HepG2 (cell line): ENCODE results near the gene FPGS. TPM values are rescaled to one million over a fixed set of nuclear protein-coding genes. Genes with fewer than 3 reads are reported as not detected.

Source experiments
- ARNT2 ChIP-seq: sonication (generic); formaldehyde crosslinking; IDR thresholded peaks from 2 replicates; pipeline ENCODE4 v1.8.0; 2022; ENCODE audit warnings: mild to moderate bottlenecking, low read depth, missing genetic modification reagents, moderate library complexity
- ATM ChIP-seq: fragments of 450-650 bp; IDR thresholded peaks from 2 replicates; pipeline ENCODE4 v1.7.1; 2017; ENCODE audit warnings: mild to moderate bottlenecking, borderline replicate concordance
- BCL6 ChIP-seq: IDR thresholded peaks from 2 replicates; pipeline ENCODE4 v1.6.1; 2016; ENCODE audit warnings: missing genetic modification reagents, missing compliant biosample characterization
- ERF ChIP-seq: IDR thresholded peaks from 2 replicates; pipeline ENCODE4 v1.6.1; 2018; ENCODE audit warnings: missing biosample characterization, missing genetic modification reagents
- HNRNPUL1 ChIP-seq: fragments of 200-400 bp; formaldehyde crosslinking; IDR thresholded peaks from 2 replicates; pipeline ENCODE4 v1.6.1; 2017; ENCODE audit warnings: low read depth, mild to moderate bottlenecking, low read length, moderate library complexity
- NPAS2 ChIP-seq: sonication (generic); formaldehyde crosslinking; IDR thresholded peaks from 2 replicates; pipeline ENCODE4 v1.8.0; 2022; ENCODE audit warnings: mild to moderate bottlenecking, missing genetic modification reagents, borderline replicate concordance
- XRCC5 ChIP-seq: fragments of 200-400 bp; formaldehyde crosslinking; optimal IDR thresholded peaks from 2 replicates; pipeline ENCODE3; 2017; ENCODE audit warnings: mild to moderate bottlenecking, low read length
- YEATS2 ChIP-seq: sonication (generic); formaldehyde crosslinking; IDR thresholded peaks from 2 replicates; pipeline ENCODE4 v1.4.0; 2020; ENCODE audit warnings: missing genetic modification reagents, borderline replicate concordance
- ZNF138 ChIP-seq: sonication (generic); formaldehyde crosslinking; IDR thresholded peaks from 2 replicates; pipeline ENCODE4 v1.5.0; 2020; ENCODE audit warnings: mild to moderate bottlenecking, low read depth, missing genetic modification reagents
- ZNF274 ChIP-seq: sonication (generic); formaldehyde crosslinking; IDR thresholded peaks from 2 replicates; pipeline ENCODE4 v1.5.1; 2020; ENCODE audit warnings: mild to moderate bottlenecking, missing genetic modification reagents
- ZNF331 ChIP-seq: sonication (generic); formaldehyde crosslinking; IDR thresholded peaks from 2 replicates; pipeline ENCODE4 v1.4.0; 2020; ENCODE audit warnings: missing genetic modification reagents
- ZNF34 ChIP-seq: sonication (generic); formaldehyde crosslinking; IDR thresholded peaks from 2 replicates; pipeline ENCODE4 v1.4.0; 2020; ENCODE audit warnings: mild to moderate bottlenecking, missing genetic modification reagents, borderline replicate concordance
- ZNF569 ChIP-seq: sonication (generic); formaldehyde crosslinking; IDR thresholded peaks from 2 replicates; pipeline ENCODE4 v1.5.0; 2020; ENCODE audit warnings: mild to moderate bottlenecking, missing genetic modification reagents, moderate library complexity, borderline replicate concordance
- polyA plus RNA-seq, 8 experiments: library from polyadenylated mRNA; depleted of rRNA in 3 of 8; stranded (reverse) in 7 of 8; unstranded in 1 of 8; fragments of >200 nt; fragmentation: Illumina TruSeq in 4 of 8; extraction: Trizol in 4 of 8; gene quantifications; 2 replicates each; pipeline versions ENCODE4 v1.2.1 to v1.2.3, GENCODE V29; 2011 to 2016; ENCODE audit warnings: low read depth in 4 of 8, missing spikeins in 1 of 8, mixed read lengths in 1 of 8; ENCODE audit not compliant: insufficient read depth in 1 of 8
- total RNA-seq, 5 experiments: library from RNA; depleted of rRNA; stranded (reverse); fragments of >200 nt; fragmentation: Illumina TruSeq; extraction: Trizol; gene quantifications; 2 replicates each; pipeline ENCODE4 v1.2.3, GENCODE V29; 2016; ENCODE audit warnings: low read depth in 1 of 5
- TF ChIP-seq, protein P1 (sequence below): sonication (generic); formaldehyde crosslinking; IDR thresholded peaks from 2 replicates; pipeline ENCODE4 v1.5.1; 2020; ENCODE audit warnings: mild to moderate bottlenecking, missing genetic modification reagents
- TF ChIP-seq, protein P2 (sequence below): sonication (generic); formaldehyde crosslinking; IDR thresholded peaks from 2 replicates; pipeline ENCODE4 v1.4.0; 2020; ENCODE audit warnings: missing genetic modification reagents, mild to moderate bottlenecking, borderline replicate concordance
- TF ChIP-seq, protein P3 (sequence below): IDR thresholded peaks from 2 replicates; pipeline ENCODE4 v1.6.1; 2018; ENCODE audit warnings: missing genetic modification reagents
- TF ChIP-seq, protein P4 (sequence below): conservative IDR thresholded peaks from 2 replicates; pipeline ENCODE4 v1.6.1; 2018; ENCODE audit warnings: missing genetic modification reagents
- TF ChIP-seq, protein P5 (sequence below): IDR thresholded peaks from 2 replicates; pipeline ENCODE4 v1.6.1; 2016; ENCODE audit warnings: low read depth, control low read depth

FPGS gene
- total and polyA plus RNA-seq, 2 of the 13 experiments (the other 11 are each of a cell fraction or from before 2014, with no cell fraction given), result 35.6 to 36.8 TPM

DNA sequence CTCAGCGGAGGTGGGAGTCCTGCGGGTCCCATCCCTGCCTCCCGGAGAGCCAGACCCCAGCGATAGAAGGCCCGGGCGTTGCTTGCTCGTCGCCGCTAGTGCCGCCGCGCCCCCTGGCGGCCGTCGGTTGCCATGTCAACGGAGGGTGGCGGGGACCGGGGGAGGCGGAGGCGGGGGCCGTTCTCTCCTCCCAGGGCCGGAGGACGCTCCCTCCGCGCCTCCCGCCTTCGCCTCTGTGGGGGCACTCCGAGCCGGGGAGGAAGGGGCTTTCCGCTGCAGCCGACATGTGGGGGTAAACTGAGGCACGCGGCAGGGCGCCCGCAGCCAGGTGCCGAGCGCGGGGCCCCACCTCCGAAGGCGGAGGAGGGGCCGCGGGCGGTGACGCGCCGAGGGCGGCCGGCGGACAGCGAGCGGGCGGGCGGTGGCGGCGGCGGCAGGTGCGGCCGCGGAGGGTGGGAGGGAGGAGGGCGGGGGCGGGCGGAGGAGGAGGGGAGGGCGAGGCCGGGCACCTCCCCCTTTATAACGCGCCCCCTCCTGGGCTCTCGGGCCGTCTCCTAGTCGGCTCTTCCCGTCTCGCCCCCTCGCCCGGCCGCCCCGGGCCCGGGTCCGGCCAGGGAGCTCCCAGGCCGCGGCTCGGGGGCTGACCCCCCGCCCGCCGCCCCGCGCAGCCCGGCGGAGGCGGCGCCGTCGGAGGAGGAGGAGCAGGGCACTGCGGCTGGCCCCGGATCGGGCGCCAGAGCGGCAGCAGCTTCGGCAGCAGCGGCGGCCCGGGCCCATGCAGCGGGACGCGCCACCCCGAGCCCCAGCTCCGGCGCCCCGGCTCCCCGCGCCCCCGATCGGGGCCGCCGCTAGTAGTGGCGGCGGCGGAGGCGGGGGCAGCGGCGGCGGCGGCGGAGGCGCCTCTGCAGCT, 17.4 kb upstream of the FPGS start (continued):
- TF ChIP-seq, protein P1, sequence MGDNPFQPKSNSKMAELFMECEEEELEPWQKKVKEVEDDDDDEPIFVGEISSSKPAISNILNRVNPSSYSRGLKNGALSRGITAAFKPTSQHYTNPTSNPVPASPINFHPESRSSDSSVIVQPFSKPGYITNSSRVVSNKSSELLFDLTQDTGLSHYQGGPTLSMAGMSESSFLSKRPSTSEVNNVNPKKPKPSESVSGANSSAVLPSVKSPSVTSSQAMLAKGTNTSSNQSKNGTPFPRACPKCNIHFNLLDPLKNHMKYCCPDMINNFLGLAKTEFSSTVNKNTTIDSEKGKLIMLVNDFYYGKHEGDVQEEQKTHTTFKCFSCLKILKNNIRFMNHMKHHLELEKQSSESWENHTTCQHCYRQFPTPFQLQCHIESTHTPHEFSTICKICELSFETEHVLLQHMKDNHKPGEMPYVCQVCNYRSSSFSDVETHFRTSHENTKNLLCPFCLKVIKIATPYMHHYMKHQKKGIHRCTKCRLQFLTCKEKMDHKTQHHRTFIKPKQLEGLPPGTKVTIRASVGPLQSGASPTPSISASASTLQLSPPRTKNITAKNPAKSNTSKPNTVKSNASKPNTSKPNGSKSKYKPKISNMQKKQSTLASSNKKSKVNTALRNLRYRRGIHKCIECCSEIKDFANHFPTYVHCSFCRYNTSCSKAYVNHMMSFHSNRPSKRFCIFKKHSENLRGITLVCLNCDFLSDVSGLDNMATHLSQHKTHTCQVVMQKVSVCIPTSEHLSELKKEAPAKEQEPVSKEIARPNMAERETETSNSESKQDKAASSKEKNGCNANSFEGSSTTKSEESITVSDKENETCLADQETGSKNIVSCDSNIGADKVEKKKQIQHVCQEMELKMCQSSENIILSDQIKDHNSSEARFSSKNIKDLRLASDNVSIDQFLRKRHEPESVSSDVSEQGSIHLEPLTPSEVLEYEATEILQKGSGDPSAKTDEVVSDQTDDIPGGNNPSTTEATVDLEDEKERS, result 0 out of 2 replicates have a peak, but pooled peaks have one; percentile 21
- no peak for TF ChIP-seq NPAS2 (CRISPR knock-in tag)
- TF ChIP-seq, protein P2, sequence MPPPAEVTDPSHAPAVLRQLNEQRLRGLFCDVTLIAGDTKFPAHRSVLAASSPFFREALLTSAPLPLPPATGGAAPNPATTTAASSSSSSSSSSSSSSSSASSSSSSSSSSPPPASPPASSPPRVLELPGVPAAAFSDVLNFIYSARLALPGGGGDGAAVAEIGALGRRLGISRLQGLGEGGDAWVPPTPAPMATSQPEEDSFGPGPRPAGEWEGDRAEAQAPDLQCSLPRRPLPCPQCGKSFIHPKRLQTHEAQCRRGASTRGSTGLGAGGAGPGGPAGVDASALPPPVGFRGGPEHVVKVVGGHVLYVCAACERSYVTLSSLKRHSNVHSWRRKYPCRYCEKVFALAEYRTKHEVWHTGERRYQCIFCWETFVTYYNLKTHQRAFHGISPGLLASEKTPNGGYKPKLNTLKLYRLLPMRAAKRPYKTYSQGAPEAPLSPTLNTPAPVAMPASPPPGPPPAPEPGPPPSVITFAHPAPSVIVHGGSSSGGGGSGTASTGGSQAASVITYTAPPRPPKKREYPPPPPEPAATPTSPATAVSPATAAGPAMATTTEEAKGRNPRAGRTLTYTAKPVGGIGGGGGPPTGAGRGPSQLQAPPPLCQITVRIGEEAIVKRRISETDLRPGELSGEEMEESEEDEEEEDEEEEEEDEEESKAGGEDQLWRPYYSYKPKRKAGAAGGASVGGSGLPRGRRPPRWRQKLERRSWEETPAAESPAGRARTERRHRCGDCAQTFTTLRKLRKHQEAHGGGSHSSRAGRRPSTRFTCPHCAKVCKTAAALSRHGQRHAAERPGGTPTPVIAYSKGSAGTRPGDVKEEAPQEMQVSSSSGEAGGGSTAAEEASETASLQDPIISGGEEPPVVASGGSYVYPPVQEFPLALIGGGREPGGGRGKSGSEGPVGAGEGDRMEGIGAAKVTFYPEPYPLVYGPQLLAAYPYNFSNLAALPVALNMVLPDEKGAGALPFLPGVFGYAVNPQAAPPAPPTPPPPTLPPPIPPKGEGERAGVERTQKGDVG (CRISPR knock-in tag), result no peak
- TF ChIP-seq ZNF274 (CRISPR knock-in tag), result no peak
- TF ChIP-seq ATM, result no peak
- no peak for TF ChIP-seq ZNF569 (CRISPR knock-in tag)
- TF ChIP-seq, protein P3, sequence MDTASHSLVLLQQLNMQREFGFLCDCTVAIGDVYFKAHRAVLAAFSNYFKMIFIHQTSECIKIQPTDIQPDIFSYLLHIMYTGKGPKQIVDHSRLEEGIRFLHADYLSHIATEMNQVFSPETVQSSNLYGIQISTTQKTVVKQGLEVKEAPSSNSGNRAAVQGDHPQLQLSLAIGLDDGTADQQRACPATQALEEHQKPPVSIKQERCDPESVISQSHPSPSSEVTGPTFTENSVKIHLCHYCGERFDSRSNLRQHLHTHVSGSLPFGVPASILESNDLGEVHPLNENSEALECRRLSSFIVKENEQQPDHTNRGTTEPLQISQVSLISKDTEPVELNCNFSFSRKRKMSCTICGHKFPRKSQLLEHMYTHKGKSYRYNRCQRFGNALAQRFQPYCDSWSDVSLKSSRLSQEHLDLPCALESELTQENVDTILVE (CRISPR knock-in tag), result 0 out of 2 replicates have a peak, but pooled peaks have one; percentile 36
- TF ChIP-seq ZNF138 (CRISPR knock-in tag), result no peak
- no peak for TF ChIP-seq ERF (CRISPR knock-in tag)
- TF ChIP-seq, protein P4, sequence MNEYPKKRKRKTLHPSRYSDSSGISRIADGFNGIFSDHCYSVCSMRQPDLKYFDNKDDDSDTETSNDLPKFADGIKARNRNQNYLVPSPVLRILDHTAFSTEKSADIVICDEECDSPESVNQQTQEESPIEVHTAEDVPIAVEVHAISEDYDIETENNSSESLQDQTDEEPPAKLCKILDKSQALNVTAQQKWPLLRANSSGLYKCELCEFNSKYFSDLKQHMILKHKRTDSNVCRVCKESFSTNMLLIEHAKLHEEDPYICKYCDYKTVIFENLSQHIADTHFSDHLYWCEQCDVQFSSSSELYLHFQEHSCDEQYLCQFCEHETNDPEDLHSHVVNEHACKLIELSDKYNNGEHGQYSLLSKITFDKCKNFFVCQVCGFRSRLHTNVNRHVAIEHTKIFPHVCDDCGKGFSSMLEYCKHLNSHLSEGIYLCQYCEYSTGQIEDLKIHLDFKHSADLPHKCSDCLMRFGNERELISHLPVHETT, result 0 out of 2 replicates have a peak, but pooled peaks have one; percentile 7
- TF ChIP-seq YEATS2 (CRISPR knock-in tag), result no peak
- TF ChIP-seq, protein P5, sequence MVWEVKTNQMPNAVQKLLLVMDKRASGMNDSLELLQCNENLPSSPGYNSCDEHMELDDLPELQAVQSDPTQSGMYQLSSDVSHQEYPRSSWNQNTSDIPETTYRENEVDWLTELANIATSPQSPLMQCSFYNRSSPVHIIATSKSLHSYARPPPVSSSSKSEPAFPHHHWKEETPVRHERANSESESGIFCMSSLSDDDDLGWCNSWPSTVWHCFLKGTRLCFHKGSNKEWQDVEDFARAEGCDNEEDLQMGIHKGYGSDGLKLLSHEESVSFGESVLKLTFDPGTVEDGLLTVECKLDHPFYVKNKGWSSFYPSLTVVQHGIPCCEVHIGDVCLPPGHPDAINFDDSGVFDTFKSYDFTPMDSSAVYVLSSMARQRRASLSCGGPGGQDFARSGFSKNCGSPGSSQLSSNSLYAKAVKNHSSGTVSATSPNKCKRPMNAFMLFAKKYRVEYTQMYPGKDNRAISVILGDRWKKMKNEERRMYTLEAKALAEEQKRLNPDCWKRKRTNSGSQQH (CRISPR knock-in tag), result no peak
- TF ChIP-seq ZNF331, result no peak
- no peak for TF ChIP-seq ARNT2
- no peak for TF ChIP-seq HNRNPUL1
- TF ChIP-seq ZNF34 (CRISPR knock-in tag), result 0 out of 2 replicates have a peak, but pooled peaks have one; percentile 4
- peak; percentile 52 for TF ChIP-seq XRCC5
- 0 out of 2 replicates have a peak, but pooled peaks have one; percentile 5 for TF ChIP-seq BCL6 (CRISPR knock-in tag)
